GM12878 (cell line): ENCODE data around the gene EYS. TPM values are rescaled to one million over a fixed set of nuclear protein-coding genes. Genes with fewer than 3 reads are reported as not detected.

Experiments used
- ATAC-seq: fragments of 200-7000 bp; cut with Tn5 transposase; 3 replicates; pipeline ENCODE4 v1.9.1; 2020; ENCODE audit warnings: mild to moderate bottlenecking, moderate library complexity
- BruUV-seq: library from RNA; stranded (reverse); fragments of 400-500 nt; replicated peaks from 2 replicates; lab custom pipeline; 2021; lab: Mats Ljungman, UMichigan
- CTCF ChIA-PET: fragments of 300-600 bp; sonication (Branson Sonifier 250); formaldehyde crosslinking; extraction: SDS; loops from one replicate; lab custom pipeline; 2021; ENCODE audit warnings: inconsistent platforms; lab: Yijun Ruan, JAX
- POLR2A ChIA-PET: fragments of 350-600 bp; formaldehyde crosslinking; extraction: SDS; loops from one replicate; lab custom pipeline; 2021; ENCODE audit warnings: inconsistent platforms; lab: Charles Lee
- RAD21 ChIA-PET: fragments of 300-600 bp; sonication (Branson Sonifier 250); formaldehyde crosslinking; loops from one replicate; lab custom pipeline; 2023; ENCODE audit warnings: antibody characterized with exemption; ENCODE audit not compliant: unreplicated experiment; lab: Charles Lee
- SMC1A ChIA-PET: fragments of 300-600 bp; sonication (Branson Sonifier 250); formaldehyde crosslinking; loops from one replicate; lab custom pipeline; 2023; ENCODE audit not compliant: unreplicated experiment, uncharacterized antibody; lab: Charles Lee
- DNase-seq: peaks from one replicate; pipeline ENCODE4 v3.0.0-alpha.2; 2011; ENCODE audit warnings: low read depth, low spot score
- FAIRE-seq: peaks from 3 replicates; lab custom pipeline; 2011; peaks lifted over from hg19 to GRCh38; lab: Jason Lieb, UNC
- H2AFZ ChIP-seq: 2 replicates; pipeline ENCODE4 v1.6.0; 2011; ENCODE audit warnings: low read depth, low read length, control low read depth; ENCODE audit not compliant: control insufficient read depth
- H3K27ac ChIP-seq: 2 replicates; pipeline ENCODE4 v1.5.1; 2011; ENCODE audit warnings: control low read depth; ENCODE audit not compliant: control insufficient read depth, insufficient read depth
- H3K27me3 ChIP-seq, 2 experiments: replicated peaks in 1 of 2; 2 replicates each; pipeline versions ENCODE4 v1.6.0 to v1.6.1; 2011; ENCODE audit warnings: low read length in 1 of 2; ENCODE audit not compliant: control insufficient read depth in 2 of 2, insufficient read depth in 2 of 2
- H3K36me3 ChIP-seq, 2 experiments: 2 replicates each; pipeline ENCODE4 v1.5.1; 2011; ENCODE audit warnings: low read length in 1 of 2; ENCODE audit not compliant: control insufficient read depth in 2 of 2, insufficient read depth in 2 of 2
- H3K4me1 ChIP-seq: 2 replicates; pipeline ENCODE4 v1.6.1; 2011; ENCODE audit warnings: mild to moderate bottlenecking, low read length, moderate library complexity, mixed read lengths; ENCODE audit not compliant: control insufficient read depth, insufficient read depth
- H3K4me2 ChIP-seq: 2 replicates; pipeline ENCODE4 v1.6.0; 2011; ENCODE audit warnings: control low read depth; ENCODE audit not compliant: control insufficient read depth, insufficient read depth
- H3K4me3 ChIP-seq: fragments of 200-600 bp; sonication (generic); 2 replicates; pipeline ENCODE4 v1.5.1; 2016
- H3K79me2 ChIP-seq: 2 replicates; pipeline ENCODE4 v1.6.0; 2011; ENCODE audit warnings: low read length; ENCODE audit not compliant: control insufficient read depth, insufficient read depth
- H3K9ac ChIP-seq: 2 replicates; pipeline ENCODE4 v1.8.0; 2011; ENCODE audit warnings: low read length, control low read depth, mixed read lengths; ENCODE audit not compliant: control insufficient read depth, insufficient read depth
- H3K9me3 ChIP-seq: replicated peaks from 3 replicates; pipeline ENCODE4 v1.5.1; 2011; ENCODE audit warnings: mild to moderate bottlenecking, low read length; ENCODE audit not compliant: control insufficient read depth, insufficient read depth
- H4K20me1 ChIP-seq: 2 replicates; pipeline ENCODE4 v1.6.0; 2011; ENCODE audit not compliant: control insufficient read depth, insufficient read depth
- SPI1 ChIP-seq: IDR thresholded peaks from 2 replicates; pipeline ENCODE4 v1.6.1; 2011; ENCODE audit warnings: low read depth, mild to moderate bottlenecking, low read length, moderate library complexity, borderline replicate concordance; ENCODE audit not compliant: insufficient read depth
- STAT3 ChIP-seq: IDR thresholded peaks from 2 replicates; pipeline ENCODE4 v1.6.1; 2011; ENCODE audit warnings: low read depth, low read length, improper control_type of control experiment
- ZBED1 ChIP-seq: IDR thresholded peaks from 2 replicates; pipeline ENCODE4 v1.6.1; 2016; ENCODE audit warnings: borderline replicate concordance
- WGBS: methylation state at CpG from one replicate; pipeline ENCODE4 v1.1.6; 2016; ENCODE audit warnings: low lambda C conversion rate; ENCODE audit not compliant: insufficient replicate concordance, insufficient coverage; ENCODE audit errors: missing lambda C conversion rate; 5-methylcytosine and 5-hydroxymethylcytosine counted together
- in situ Hi-C: fragments of 300-500 bp; cut with MboI; formaldehyde crosslinking; loops from 9 replicates; pipeline ENCODE4 v1.14.3; 2018; ENCODE audit warnings: mixed read lengths
- intact Hi-C: fragments of 100-400 bp; cut with micrococcal nuclease; formaldehyde crosslinking; loops from one replicate; pipeline ENCODE4 v1.14.2; 2022; ENCODE audit not compliant: unreplicated experiment
- polyA plus RNA-seq, 11 experiments: library from polyadenylated mRNA; depleted of rRNA in 4 of 11; unstranded in 6 of 11; stranded (reverse) in 5 of 11; fragments of >200 nt; fragmentation: Nextera tagmentation in 4 of 11; fragmentation: Illumina TruSeq in 1 of 11; extraction: Ambion mirVana in 4 of 11; extraction: Trizol in 1 of 11; gene quantifications; 1 replicate in 1 of 11; 2 replicates in 10 of 11; pipeline versions ENCODE4 v1.2.1 to v1.2.3, GENCODE V29; 2011 to 2016; ENCODE audit warnings: inconsistent platforms in 2 of 11, missing spikeins in 2 of 11, low read depth in 1 of 11
- total RNA-seq, 4 experiments: library from RNA; depleted of rRNA in 3 of 4; stranded (reverse); fragments of >200 nt in 3 of 4; fragmentation: Illumina TruSeq in 1 of 4; extraction: Trizol in 1 of 4; gene quantifications; 2 replicates each; pipeline versions ENCODE4 v1.2.1 to v1.2.3, GENCODE V29; 2013 to 2021
- TF ChIP-seq, protein P1 (sequence below): fragments of 150-350 bp; IDR thresholded peaks from 2 replicates; pipeline ENCODE4 v1.6.1; 2016; ENCODE audit warnings: low read depth, low read length
- TF ChIP-seq, protein P2 (sequence below): IDR thresholded peaks from 2 replicates; pipeline ENCODE4 v1.6.1; 2011; ENCODE audit warnings: borderline replicate concordance, low read depth, mild to moderate bottlenecking, moderate library complexity, low read length; ENCODE audit not compliant: insufficient read depth, poor library complexity, severe bottlenecking
- TF ChIP-seq, protein P3 (sequence below): fragments of 150-350 bp; IDR thresholded peaks from 2 replicates; pipeline ENCODE4 v1.6.1; 2014; ENCODE audit warnings: mild to moderate bottlenecking, low read depth, low read length
- TF ChIP-seq, protein P4 (sequence below): fragments of 450-650 bp; IDR thresholded peaks from 2 replicates; pipeline ENCODE4 v1.6.1; 2016; ENCODE audit warnings: mild to moderate bottlenecking
- TF ChIP-seq, protein P5 (sequence below): IDR thresholded peaks from 2 replicates; pipeline ENCODE4 v1.6.1; 2011; ENCODE audit warnings: borderline replicate concordance, low read depth, mild to moderate bottlenecking, moderate library complexity, mixed read lengths, low read length; ENCODE audit not compliant: insufficient read depth; ENCODE audit errors: extremely low read length
- TF ChIP-seq, protein P6 (sequence below): IDR thresholded peaks from 2 replicates; pipeline ENCODE4 v1.6.1; 2012; ENCODE audit warnings: mild to moderate bottlenecking, low read depth, low read length

EYS gene
- total and polyA plus RNA-seq, 10 of the 15 experiments (the other 5 are each of a cell fraction or from before 2014, with no cell fraction given), result under 0.01 to 0.14 (median 0.02) TPM; not detected in 1

DNA sequence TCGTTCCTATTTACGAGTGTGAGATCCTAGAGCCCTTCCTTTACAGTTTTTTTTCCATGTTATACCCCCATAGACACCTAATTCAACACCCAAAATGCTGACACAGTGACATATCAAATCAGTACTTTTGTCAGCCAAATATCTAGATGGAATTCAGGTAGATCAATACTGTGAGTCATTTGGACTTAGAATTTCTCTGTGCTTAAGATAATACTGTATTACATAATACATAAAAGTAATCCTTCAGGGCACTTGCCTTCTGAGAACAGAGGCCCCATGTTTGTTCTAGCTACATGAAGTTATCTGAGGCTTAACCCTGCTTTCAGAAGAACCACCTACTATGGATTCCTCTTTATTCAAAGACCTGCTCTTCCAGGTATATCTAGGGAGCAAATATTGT is 1448.3 kb downstream of the EYS start:
- ChIA-PET RAD21 (no interaction called here), SMC1A (interaction anchor here (0.9 kb wide), 1 partner anchor 9 kb away, joined by 3 read pairs; no protein-coding TSS in a partner anchor), CTCF (interaction anchor here (1.0 kb wide), 1 partner anchor 21 kb away, joined by 3 read pairs; no protein-coding TSS in a partner anchor), POLR2A (no interaction called here)
- Histone ChIP-seq H3K27me3 (no peaks in the 10 kb centered on the region), H3K79me2 (no peaks in the 10 kb centered on the region), H3K36me3 (no peaks in the 10 kb centered on the region), H3K4me1 (peaks cover 5% of the 10 kb centered on the region; the same call in 1 of the 2 replicates), H4K20me1 (no peaks in the 10 kb centered on the region), H3K9ac (no peak overlapping the region), H3K4me3 (no peak overlapping the region), H3K9me3 (no peaks in the 10 kb centered on the region), H3K4me2 (no peak overlapping the region), H2AFZ (no peak overlapping the region), H3K27ac (no peak overlapping the region)
- no peak for ATAC-seq
- no peak for DNase-seq
- in situ Hi-C loops, result no loop called here
- BruUV-seq, result no TSS peak
- intact Hi-C loops, result no loop called here
- no peak for FAIRE-seq
- WGBS, result 59% methylated on average over 2 of the region's 2 CpGs
- TF ChIP-seq, protein P1, sequence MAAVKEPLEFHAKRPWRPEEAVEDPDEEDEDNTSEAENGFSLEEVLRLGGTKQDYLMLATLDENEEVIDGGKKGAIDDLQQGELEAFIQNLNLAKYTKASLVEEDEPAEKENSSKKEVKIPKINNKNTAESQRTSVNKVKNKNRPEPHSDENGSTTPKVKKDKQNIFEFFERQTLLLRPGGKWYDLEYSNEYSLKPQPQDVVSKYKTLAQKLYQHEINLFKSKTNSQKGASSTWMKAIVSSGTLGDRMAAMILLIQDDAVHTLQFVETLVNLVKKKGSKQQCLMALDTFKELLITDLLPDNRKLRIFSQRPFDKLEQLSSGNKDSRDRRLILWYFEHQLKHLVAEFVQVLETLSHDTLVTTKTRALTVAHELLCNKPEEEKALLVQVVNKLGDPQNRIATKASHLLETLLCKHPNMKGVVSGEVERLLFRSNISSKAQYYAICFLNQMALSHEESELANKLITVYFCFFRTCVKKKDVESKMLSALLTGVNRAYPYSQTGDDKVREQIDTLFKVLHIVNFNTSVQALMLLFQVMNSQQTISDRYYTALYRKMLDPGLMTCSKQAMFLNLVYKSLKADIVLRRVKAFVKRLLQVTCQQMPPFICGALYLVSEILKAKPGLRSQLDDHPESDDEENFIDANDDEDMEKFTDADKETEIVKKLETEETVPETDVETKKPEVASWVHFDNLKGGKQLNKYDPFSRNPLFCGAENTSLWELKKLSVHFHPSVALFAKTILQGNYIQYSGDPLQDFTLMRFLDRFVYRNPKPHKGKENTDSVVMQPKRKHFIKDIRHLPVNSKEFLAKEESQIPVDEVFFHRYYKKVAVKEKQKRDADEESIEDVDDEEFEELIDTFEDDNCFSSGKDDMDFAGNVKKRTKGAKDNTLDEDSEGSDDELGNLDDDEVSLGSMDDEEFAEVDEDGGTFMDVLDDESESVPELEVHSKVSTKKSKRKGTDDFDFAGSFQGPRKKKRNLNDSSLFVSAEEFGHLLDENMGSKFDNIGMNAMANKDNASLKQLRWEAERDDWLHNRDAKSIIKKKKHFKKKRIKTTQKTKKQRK, result no peak
- TF ChIP-seq, protein P2, sequence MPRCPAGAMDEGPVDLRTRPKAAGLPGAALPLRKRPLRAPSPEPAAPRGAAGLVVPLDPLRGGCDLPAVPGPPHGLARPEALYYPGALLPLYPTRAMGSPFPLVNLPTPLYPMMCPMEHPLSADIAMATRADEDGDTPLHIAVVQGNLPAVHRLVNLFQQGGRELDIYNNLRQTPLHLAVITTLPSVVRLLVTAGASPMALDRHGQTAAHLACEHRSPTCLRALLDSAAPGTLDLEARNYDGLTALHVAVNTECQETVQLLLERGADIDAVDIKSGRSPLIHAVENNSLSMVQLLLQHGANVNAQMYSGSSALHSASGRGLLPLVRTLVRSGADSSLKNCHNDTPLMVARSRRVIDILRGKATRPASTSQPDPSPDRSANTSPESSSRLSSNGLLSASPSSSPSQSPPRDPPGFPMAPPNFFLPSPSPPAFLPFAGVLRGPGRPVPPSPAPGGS, result no peak
- TF ChIP-seq SPI1, result no peak
- TF ChIP-seq, protein P3, sequence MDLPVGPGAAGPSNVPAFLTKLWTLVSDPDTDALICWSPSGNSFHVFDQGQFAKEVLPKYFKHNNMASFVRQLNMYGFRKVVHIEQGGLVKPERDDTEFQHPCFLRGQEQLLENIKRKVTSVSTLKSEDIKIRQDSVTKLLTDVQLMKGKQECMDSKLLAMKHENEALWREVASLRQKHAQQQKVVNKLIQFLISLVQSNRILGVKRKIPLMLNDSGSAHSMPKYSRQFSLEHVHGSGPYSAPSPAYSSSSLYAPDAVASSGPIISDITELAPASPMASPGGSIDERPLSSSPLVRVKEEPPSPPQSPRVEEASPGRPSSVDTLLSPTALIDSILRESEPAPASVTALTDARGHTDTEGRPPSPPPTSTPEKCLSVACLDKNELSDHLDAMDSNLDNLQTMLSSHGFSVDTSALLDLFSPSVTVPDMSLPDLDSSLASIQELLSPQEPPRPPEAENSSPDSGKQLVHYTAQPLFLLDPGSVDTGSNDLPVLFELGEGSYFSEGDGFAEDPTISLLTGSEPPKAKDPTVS, result no peak
- TF ChIP-seq ZBED1, result no peak
- TF ChIP-seq STAT3, result no peak
- TF ChIP-seq, protein P4, sequence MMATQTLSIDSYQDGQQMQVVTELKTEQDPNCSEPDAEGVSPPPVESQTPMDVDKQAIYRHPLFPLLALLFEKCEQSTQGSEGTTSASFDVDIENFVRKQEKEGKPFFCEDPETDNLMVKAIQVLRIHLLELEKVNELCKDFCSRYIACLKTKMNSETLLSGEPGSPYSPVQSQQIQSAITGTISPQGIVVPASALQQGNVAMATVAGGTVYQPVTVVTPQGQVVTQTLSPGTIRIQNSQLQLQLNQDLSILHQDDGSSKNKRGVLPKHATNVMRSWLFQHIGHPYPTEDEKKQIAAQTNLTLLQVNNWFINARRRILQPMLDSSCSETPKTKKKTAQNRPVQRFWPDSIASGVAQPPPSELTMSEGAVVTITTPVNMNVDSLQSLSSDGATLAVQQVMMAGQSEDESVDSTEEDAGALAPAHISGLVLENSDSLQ, result no peak
- TF ChIP-seq, protein P5, sequence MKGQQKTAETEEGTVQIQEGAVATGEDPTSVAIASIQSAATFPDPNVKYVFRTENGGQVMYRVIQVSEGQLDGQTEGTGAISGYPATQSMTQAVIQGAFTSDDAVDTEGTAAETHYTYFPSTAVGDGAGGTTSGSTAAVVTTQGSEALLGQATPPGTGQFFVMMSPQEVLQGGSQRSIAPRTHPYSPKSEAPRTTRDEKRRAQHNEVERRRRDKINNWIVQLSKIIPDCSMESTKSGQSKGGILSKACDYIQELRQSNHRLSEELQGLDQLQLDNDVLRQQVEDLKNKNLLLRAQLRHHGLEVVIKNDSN, result no peak
- TF ChIP-seq, protein P6, sequence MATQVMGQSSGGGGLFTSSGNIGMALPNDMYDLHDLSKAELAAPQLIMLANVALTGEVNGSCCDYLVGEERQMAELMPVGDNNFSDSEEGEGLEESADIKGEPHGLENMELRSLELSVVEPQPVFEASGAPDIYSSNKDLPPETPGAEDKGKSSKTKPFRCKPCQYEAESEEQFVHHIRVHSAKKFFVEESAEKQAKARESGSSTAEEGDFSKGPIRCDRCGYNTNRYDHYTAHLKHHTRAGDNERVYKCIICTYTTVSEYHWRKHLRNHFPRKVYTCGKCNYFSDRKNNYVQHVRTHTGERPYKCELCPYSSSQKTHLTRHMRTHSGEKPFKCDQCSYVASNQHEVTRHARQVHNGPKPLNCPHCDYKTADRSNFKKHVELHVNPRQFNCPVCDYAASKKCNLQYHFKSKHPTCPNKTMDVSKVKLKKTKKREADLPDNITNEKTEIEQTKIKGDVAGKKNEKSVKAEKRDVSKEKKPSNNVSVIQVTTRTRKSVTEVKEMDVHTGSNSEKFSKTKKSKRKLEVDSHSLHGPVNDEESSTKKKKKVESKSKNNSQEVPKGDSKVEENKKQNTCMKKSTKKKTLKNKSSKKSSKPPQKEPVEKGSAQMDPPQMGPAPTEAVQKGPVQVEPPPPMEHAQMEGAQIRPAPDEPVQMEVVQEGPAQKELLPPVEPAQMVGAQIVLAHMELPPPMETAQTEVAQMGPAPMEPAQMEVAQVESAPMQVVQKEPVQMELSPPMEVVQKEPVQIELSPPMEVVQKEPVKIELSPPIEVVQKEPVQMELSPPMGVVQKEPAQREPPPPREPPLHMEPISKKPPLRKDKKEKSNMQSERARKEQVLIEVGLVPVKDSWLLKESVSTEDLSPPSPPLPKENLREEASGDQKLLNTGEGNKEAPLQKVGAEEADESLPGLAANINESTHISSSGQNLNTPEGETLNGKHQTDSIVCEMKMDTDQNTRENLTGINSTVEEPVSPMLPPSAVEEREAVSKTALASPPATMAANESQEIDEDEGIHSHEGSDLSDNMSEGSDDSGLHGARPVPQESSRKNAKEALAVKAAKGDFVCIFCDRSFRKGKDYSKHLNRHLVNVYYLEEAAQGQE, result no peak
